HuH-7 (cell line): ENCODE results near the gene NCKIPSD.

Experiments
- DNase-seq: peaks from one replicate; pipeline ENCODE4 v3.0.0; 2011; ENCODE audit warnings: low spot score

Gene NCKIPSD

GRCh38 chr3:48678566-48679380 lies 6.9 kb downstream of the NCKIPSD start:
- DNase-seq, result no peak

DNA sequence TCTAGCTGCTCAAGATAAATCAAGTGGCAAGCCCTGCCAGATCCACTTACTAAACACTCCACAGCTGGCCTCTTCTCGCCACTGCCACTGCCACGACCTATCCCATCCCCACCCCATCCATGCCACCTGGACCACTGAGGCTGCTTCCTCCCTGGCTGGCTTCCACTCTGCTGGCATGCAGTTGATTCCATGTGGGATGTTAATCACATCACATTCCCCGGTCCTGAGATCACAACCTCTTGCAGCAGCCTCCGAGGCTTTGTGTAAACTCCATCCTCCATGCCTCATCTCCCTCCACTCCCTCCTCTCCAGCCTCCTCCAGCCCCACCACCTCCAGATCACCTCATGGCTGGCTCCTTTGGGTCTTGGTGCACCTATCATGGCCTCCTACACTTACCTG lies 7.7 kb downstream of the NCKIPSD start:
- DNase-seq, result no peak

DNA sequence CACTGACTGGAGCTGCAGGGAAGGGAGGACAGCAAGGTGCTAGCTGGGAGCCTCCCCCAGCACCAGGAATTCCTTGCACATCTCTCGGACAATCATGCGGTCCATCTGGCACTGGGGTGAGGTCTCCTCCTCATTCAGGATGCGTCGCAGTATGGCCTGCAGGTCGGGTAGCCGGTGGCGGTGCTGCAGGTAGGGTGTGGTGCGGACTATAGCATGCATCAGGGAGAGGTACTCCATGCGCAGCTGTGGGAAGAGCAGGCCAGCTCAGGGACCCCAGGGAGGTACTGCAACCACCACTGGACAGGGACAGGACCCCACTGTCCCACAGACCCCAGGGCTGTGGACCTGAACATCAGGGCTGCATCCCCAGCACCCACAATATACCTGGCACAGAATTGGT lies 11.2 kb downstream of the NCKIPSD start:
- DNase-seq, result no peak

GRCh38 chr3:48672522-48672921 lies 13.2 kb downstream of the NCKIPSD start:
- DNase-seq, result no peak

DNA sequence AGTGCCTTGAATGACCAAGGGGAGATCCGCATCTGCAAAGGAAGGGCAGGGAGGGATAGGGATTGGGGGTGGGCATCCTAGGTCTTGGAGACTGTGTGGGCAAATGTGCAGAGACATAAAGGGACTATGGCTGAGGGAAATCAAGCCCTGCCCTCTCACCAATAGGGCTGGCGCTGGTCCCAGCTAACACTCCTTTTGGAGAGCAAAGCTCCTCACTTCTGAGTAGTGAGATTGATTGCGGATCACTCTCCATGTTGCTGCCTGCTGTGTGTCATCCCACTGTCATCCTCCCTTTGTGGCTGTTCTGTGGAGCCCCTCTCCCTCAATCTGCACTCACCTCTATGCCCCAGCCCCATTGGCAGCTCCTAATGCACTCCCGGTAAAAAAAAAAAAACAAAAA lies 20.8 kb downstream of the NCKIPSD start:
- no peak for DNase-seq

DNA sequence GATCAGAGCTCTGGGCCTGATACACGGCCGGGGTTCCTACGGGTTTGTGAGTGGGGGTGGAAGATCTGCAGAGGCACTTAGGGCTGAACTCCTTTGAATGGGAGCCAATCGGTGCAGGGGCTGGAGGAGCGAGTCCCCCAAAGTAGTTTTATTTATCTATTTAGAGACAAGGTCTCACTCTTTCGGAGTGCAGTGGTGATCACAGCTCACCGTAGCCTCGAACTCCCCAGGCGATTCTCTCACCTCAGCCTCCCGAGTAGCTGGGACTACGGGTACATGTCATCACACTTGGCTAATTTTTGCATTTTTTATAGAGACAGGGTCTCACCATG lies 21.4 kb downstream of the NCKIPSD start:
- no peak for DNase-seq

GRCh38 chr3:48663489-48664312 lies 22.0 kb downstream of the NCKIPSD start:
- DNase-seq, result peak; percentile 99

DNA sequence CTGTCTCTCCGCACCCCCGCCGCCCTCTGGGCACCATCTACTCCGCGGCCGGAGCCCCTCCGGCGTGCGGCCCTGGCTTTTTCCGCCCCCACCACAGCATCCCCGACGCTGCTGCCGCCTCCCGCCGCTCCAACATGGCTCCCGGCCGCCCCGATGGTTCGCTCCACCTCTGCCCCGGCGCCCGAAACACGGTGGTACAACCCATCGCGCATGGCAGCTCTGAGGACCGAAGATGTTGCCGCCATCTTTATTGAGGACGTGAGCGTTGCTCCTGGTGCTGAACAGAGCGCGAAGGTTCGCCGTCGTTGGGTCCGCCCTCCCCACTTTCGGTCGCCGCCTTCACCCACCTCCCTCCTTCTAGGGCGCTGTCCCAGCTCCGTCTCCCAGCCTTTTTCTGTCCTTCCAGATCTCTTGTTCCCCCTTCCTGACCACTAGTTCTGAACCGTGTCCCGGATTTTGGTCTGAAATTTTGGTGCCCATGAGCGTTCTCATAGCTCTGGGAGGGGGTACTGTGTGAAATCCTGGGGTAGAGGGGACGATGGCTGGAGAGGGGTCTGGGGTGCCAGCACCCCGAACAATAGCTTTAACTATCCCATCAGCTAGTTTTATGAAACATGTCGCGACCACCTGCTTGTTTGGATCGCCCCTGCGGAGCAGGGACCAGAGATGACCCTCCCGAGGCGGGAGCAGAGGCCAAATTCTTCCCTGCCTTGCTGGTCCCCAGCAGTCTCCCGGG lies 22.8 kb downstream of the NCKIPSD start, which contains the start of gene CELSR3:
Gene CELSR3 (minus strand): TSS at position 134 of the 736 bp plus-strand sequence. CDS start 252 bp downstream, outside the sequence.
- DNase-seq, result peak; percentile 82

DNA sequence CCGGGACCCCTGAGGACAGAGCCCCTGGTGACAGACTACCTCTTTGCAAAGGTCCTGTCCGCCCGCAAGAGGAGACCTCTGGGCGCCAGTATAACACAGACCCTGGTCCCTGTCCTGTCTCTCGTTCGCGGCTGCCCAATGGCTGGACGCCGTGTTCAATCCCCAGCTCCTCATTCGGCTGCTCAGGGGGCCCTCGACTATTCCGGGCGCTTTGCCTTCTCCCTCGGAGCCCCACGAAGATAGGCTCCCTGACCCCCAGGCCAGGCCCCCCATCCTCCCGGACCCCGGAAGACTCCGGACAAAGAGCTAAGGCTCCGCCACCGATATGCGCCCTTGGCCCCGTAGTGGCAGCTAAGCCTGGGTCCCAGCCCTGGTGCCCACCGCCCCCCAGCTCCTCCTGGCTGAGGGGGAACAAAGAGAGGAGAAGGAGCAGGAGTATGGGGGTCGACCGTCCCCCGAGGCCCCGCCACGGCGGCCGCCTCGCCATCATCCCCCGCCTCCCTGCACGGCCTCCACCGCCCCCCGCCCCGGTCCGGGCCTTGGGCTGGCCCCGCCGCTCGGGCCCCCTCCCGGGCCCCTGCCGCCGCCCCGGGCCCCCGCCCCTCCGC lies 23.5 kb downstream of the NCKIPSD start:
- peak; percentile 73 for DNase-seq

GRCh38 chr3:48661501-48662144 lies 24.1 kb downstream of the NCKIPSD start:
- peak; percentile 97 for DNase-seq

- DNase-seq, result no peak
Observed at GRCh38 chr3:48660800-48661400, 24.8 kb downstream of the NCKIPSD start.

- DNase-seq, result no peak
Observed at GRCh38 chr3:48656841-48657281, 28.9 kb downstream of the NCKIPSD start.

- no peak for DNase-seq
Observed at GRCh38 chr3:48656061-48656840, 29.5 kb downstream of the NCKIPSD start.

DNA sequence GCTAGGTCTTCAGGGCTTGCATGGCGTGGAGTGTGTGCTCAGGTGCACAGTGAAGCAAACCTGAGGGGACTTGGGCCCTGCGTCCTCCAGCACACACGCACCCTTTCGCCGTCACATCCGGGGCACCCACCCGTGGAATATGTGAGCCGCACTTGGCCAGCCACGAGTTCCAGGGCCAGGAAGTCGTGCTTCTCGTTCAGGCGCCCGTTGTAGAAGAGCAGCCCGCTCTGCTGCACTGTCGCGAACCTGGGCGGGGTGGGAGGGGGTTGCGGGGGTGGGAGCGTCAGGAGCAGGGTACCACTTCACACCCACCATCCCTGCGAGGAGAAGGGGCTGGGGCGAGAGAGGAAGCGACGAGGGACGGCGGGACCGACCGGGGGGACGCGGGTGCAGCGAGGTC lies 30.1 kb downstream of the NCKIPSD start:
- DNase-seq, result no peak

DNA sequence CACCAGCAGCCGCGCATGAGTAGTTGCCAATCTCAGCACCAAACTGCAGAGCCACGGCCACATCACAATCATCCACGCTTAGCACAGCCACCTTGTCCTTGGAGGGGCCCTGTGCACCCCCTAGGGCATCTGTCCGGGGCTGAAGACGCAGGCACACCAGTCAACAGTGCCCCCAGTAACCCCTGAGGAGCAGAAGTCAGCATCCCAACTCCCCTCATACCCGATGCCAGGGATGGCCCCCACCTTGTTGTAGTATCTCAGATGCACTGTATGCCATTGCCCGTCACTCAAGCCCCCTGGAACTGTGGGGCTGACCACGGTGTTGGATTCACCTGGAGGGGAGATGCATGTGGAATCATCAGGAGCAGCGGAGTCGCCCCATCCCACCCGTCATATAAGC lies 30.7 kb downstream of the NCKIPSD start:
- DNase-seq, result no peak

GRCh38 chr3:48652923-48653715 lies 32.6 kb downstream of the NCKIPSD start:
- no peak for DNase-seq

DNA sequence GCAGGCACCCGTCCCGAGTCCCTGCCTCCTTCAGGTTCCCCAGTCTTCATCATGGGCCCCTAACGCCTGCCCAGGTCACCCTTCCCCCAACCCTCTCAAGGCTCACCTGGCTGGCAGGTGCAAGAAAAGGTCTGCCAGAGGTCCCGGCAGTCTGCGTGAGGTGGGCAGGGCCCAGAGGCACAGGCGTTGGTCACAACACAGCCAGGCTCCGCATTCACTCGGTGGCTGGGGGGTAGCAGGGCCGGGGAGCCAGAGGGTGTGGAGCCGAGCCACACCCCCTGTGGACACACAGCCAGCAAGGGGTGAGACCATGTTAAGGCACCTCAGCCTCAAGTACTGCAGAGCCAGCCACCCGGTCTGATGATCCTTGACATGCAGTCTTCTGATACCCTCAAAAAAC lies 33.9 kb downstream of the NCKIPSD start:
- DNase-seq, result no peak

GRCh38 chr3:48650723-48651122 lies 35.0 kb downstream of the NCKIPSD start:
- DNase-seq, result no peak

DNA sequence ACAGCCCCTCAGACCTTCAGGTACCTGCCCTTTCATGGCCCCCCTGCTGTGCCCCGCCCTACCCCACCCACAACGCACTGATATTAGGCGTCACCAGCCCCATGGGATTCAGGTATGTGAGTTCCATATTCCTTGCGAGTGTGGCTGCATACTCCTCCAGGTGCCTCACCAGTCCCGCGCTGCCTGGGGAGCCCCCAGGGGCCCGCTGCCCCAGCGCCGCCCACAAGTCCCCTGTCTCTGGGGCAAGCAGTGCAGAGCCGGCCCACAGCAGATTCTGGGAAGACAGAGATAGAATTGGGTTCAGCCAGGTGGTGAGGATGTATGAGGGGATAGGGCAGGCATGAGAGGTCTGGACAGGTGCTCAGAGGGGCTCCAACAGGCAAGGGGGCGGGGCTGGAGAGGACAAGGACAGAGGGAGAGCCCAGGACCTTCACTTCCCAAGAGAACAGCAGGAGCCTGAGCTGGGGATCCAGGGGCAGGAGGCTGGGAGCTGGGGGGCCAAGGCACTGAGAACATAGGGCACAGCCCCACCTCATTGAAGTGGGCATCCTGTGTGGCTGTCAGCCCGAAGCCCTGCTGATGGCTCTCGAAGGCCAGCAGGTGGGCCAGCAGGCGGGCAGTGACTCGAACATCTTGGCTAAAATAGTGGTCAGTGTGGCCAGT lies 37.4 kb downstream of the NCKIPSD start:
- DNase-seq, result no peak
